Natural killer cell (primary cell): ENCODE results near the gene MGAT1. TPM values are rescaled to one million over a fixed set of nuclear protein-coding genes. Genes with fewer than 3 reads are reported as not detected.

Experiments
- ATAC-seq, 3 donors: fragments of 150-1000 bp in 2 of 3; fragments of 200-7000 bp in 1 of 3; cut with Tn5 transposase; 1 replicate in 1 of 3; 2 replicates in 2 of 3; pipeline ENCODE4 v1.10.0; 2021; ENCODE audit warnings: mild to moderate bottlenecking in 2 of 3, moderate library complexity in 2 of 3
- DNase-seq, 2 donors: peaks; one replicate each; pipeline versions ENCODE4 v3.0.0 to v3.0.0-alpha.2; 2013 to 2021; ENCODE audit warnings: mixed read lengths in 1 of 2
- H3K27ac ChIP-seq: one replicate; pipeline ENCODE4 v1.5.1; 2013; ENCODE audit warnings: mild to moderate bottlenecking, low read length
- H3K27me3 ChIP-seq: one replicate; pipeline ENCODE4 v1.6.1; 2013; ENCODE audit warnings: low read length; ENCODE audit not compliant: control insufficient read depth, insufficient read depth
- H3K36me3 ChIP-seq: one replicate; pipeline ENCODE4 v1.6.1; 2013; ENCODE audit warnings: low read length; ENCODE audit not compliant: control insufficient read depth, insufficient read depth
- H3K4me1 ChIP-seq: one replicate; pipeline ENCODE4 v1.6.1; 2013; ENCODE audit warnings: low read length; ENCODE audit not compliant: control insufficient read depth, insufficient read depth
- H3K4me3 ChIP-seq: one replicate; pipeline ENCODE4 v1.5.1; 2013; ENCODE audit warnings: low read length
- H3K9me3 ChIP-seq: one replicate; pipeline ENCODE4 v1.6.1; 2013; ENCODE audit warnings: low read length; ENCODE audit not compliant: control insufficient read depth, insufficient read depth
- H3K27ac Mint-ChIP-seq, 2 donors: one replicate each; pipeline ENCODE4 v1.8.0; 2022; ENCODE audit warnings: mild to moderate bottlenecking in 2 of 2, mixed read lengths in 2 of 2, moderate library complexity in 1 of 2
- H3K27me3 Mint-ChIP-seq, 2 donors: one replicate each; pipeline ENCODE4 v1.8.0; 2022; ENCODE audit warnings: low read depth in 2 of 2, mixed read lengths in 2 of 2
- H3K36me3 Mint-ChIP-seq: one replicate; pipeline ENCODE4 v1.8.0; 2022; ENCODE audit warnings: mixed read lengths
- H3K4me1 Mint-ChIP-seq, 2 donors: one replicate each; pipeline ENCODE4 v1.8.0; 2022; ENCODE audit warnings: mixed read lengths in 2 of 2
- H3K4me3 Mint-ChIP-seq: one replicate; pipeline ENCODE4 v1.8.0; 2022; ENCODE audit warnings: mild to moderate bottlenecking, moderate library complexity, mixed read lengths
- H3K9me3 Mint-ChIP-seq, 2 donors: one replicate each; pipeline ENCODE4 v1.8.0; 2022; ENCODE audit warnings: mixed read lengths in 2 of 2
- CTCF ChIP-seq: fragments of 200-600 bp; IDR thresholded peaks from one replicate; pipeline ENCODE4 v1.8.0; 2022; ENCODE audit warnings: antibody characterized with exemption
- WGBS: methylation state at CpG from one replicate; pipeline ENCODE4 v1.1.7; 2013; ENCODE audit warnings: missing lambda C conversion rate; ENCODE audit not compliant: insufficient coverage; 5-methylcytosine and 5-hydroxymethylcytosine counted together
- intact Hi-C: fragments of 100-400 bp; cut with micrococcal nuclease; formaldehyde crosslinking; loops from one replicate; pipeline ENCODE4 v1.14.2; 2022
- total RNA-seq, 4 donors: library from RNA; stranded (reverse); fragments of 120-200 nt in 1 of 4; gene quantifications; one replicate each; pipeline versions ENCODE4 v1.2.3 to v1.2.4, GENCODE V29; 2013 to 2022

The MGAT1 gene
- total RNA-seq, 3 donors from 2014 or later (not counting 1 experiment from before 2014, with no cell fraction given): 105 to 149 (median 130) TPM

DNA sequence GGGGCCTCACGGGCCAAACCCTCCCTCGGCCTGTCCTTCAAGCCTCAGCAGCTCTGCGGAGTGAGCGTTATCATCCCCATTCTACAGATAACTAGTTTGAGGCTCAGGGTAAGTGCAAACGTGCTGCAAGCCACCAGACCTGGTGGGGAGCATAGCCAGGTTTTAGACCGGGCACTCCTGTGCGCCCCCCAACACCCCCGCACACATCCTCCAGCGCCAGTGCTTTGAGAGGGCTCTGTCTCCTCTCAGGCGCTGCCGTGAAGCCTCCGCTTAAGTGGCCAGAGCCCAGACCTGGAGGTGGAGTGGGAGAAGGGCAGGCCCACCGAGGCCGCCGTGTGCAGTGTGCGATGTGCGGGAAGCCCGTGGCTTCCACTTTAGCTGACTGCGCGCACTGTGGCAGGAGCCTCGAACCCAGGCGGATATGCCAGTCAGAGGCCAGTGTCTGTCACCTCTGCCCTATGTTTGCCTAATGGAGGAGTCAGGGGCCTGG is 1.6 kb upstream of the MGAT1 start:
- Histone ChIP-seq H3K27me3 (no peaks in the 10 kb centered on the region), H3K27ac (peak overlapping the region; percentile 78), H3K9me3 (no peaks in the 10 kb centered on the region), H3K36me3 (peaks cover 5% of the 10 kb centered on the region), H3K4me1 (peaks cover 81% of the 10 kb centered on the region), H3K4me3 (peak overlapping the region; percentile 88)
- Mint-ChIP-seq H3K9me3 (no peaks in the 10 kb centered on the region), H3K27me3 (no peaks in the 10 kb centered on the region), H3K27ac (peak overlapping the region; percentile 83 to 96), H3K4me3 (peak overlapping the region; percentile 93), H3K36me3 (no peaks in the 10 kb centered on the region), H3K4me1 (peaks cover 82% of the 10 kb centered on the region in 2 donors)
- 4% methylated on average over 22 of the region's 22 CpGs for WGBS
- TF ChIP-seq CTCF: no peak
- intact Hi-C loops: loop anchor here (5.0 to 10.0 kb wide), 3 partner anchors 381 to 458 kb away; partner anchors contain the start of genes TRIM41 and TRIM52
- DNase-seq (peak; percentile 33 to 55), ATAC-seq (peak; percentile 9 to 34 (median 10))

GRCh38 chr5:180803181-180804128 is 849 bp upstream of the MGAT1 start:
- Histone ChIP-seq H3K9me3 (no peaks in the 10 kb centered on the region), H3K27ac (peak overlapping the region; percentile 78), H3K4me3 (peak overlapping the region; percentile 88), H3K27me3 (no peaks in the 10 kb centered on the region), H3K4me1 (peaks cover 80% of the 10 kb centered on the region), H3K36me3 (peaks cover 5% of the 10 kb centered on the region)
- H3K36me3 Mint-ChIP-seq: no peaks in the 10 kb centered on the region
- H3K9me3 Mint-ChIP-seq: no peaks in the 10 kb centered on the region
- peak overlapping the region; percentile 83 to 96 for H3K27ac Mint-ChIP-seq
- ATAC-seq (peak; percentile 55 to 79 (median 70)), DNase-seq (peak; percentile 74 to 89)
- under 1% methylated on average over 41 of the region's 41 CpGs for WGBS
- H3K27me3 Mint-ChIP-seq: no peaks in the 10 kb centered on the region
- TF ChIP-seq CTCF: no peak
- peak overlapping the region; percentile 93 for H3K4me3 Mint-ChIP-seq
- intact Hi-C loops: loop anchor here (2.0 to 10.0 kb wide), 4 partner anchors 57 to 459 kb away; partner anchors contain the start of genes TRIM41, TRIM52 and ZFP62
- H3K4me1 Mint-ChIP-seq: peaks cover 82% of the 10 kb centered on the region in 2 donors

DNA sequence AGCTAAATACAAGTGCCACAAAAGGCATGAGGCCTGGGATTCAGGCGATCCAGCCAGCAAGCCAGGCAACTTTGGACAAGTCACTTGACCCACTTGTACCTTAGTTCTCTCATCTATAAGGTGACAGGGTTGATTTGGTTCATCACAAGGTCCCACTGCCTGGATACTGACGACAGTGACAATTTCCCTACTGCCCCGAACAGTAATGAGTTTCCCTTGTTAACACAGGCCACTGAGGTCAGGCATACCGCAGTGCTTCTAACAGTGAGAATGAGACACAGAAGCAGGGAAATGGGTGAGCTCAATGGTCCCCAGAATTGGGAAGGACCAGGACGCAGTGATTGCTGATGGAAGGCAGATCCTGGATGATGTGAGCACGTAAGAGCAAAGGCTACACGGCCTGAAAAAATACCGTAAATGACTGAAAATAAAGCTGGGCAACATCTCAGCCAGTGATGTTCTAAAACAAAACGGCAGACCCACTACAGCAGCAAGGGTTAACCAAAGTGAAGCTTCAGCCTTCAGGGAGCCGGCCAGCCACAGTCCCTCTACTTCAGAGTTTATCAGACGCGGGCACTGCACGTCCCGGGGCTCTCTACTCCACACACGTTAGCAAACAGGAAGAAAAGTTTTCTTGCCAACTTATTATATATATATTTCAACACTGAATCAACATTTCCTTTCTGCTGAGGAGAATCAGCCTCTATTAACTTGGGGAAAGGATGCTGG is 846 bp downstream of the MGAT1 start:
- Histone ChIP-seq H3K4me1 (peaks cover 81% of the 10 kb centered on the region), H3K27me3 (no peaks in the 10 kb centered on the region), H3K36me3 (peaks cover 5% of the 10 kb centered on the region), H3K27ac (peak overlapping the region; percentile 70), H3K4me3 (peak overlapping the region; percentile 88), H3K9me3 (no peaks in the 10 kb centered on the region)
- peak overlapping the region; percentile 92 for H3K4me3 Mint-ChIP-seq
- peak overlapping the region; percentile 75 to 83 for H3K27ac Mint-ChIP-seq
- 16% methylated on average over 12 of the region's 15 CpGs for WGBS
- DNase-seq (no peak), ATAC-seq (peak; percentile 1 to 3 (median 1))
- H3K9me3 Mint-ChIP-seq: no peaks in the 10 kb centered on the region
- H3K36me3 Mint-ChIP-seq: no peaks in the 10 kb centered on the region
- peaks cover 80% of the 10 kb centered on the region in 2 donors for H3K4me1 Mint-ChIP-seq
- H3K27me3 Mint-ChIP-seq: no peaks in the 10 kb centered on the region
- no peak for TF ChIP-seq CTCF
- intact Hi-C loops: loop anchor here (1.0 to 10.0 kb wide), 5 partner anchors 9 to 461 kb away; partner anchors contain the start of genes TRIM41, TRIM52 and ZFP62
